DMS53 (cell line): ENCODE results near the gene SIRPG.
A peak's percentile ranks its signal among the peaks of the same experiment; 100 is the strongest.
"Not testable (repeated sequence)": the region's sequence is repeated elsewhere in the genome, so short reads cannot be mapped to it uniquely, and the experiment has no call there.

ENCODE experiments used
- DNase-seq: peaks from one replicate; lab custom pipeline; 2025; lab: John Stamatoyannopoulos, UW

The SIRPG gene

GRCh38 chr20:1671891-1672669 lies 14.5 kb upstream of the SIRPG start:
- no peak for DNase-seq

- DNase-seq: no peak
These were observed 11.7 kb upstream of the SIRPG start for GRCh38 chr20:1669304-1669703.

GRCh38 chr20:1667502-1668085 lies 10.0 kb upstream of the SIRPG start:
- DNase-seq: no peak

- DNase-seq: no peak
These were observed 9.2 kb upstream of the SIRPG start for GRCh38 chr20:1666802-1667201.

GRCh38 chr20:1665345-1665744 lies 7.8 kb upstream of the SIRPG start:
- no peak for DNase-seq

GRCh38 chr20:1664911-1665310 lies 7.3 kb upstream of the SIRPG start:
- DNase-seq: no peak

GRCh38 chr20:1663917-1664316 lies 6.3 kb upstream of the SIRPG start:
- DNase-seq: no peak

- no peak for DNase-seq
These were observed 4.1 kb upstream of the SIRPG start for GRCh38 chr20:1661542-1662299.

GRCh38 chr20:1660246-1660645 lies 2.7 kb upstream of the SIRPG start:
- no peak for DNase-seq

GRCh38 chr20:1656844-1657243 lies 735 bp downstream of the SIRPG start:
- DNase-seq: no peak

GRCh38 chr20:1654996-1655395 lies 2.6 kb downstream of the SIRPG start:
- DNase-seq: no peak

GRCh38 chr20:1652960-1653359 lies 4.6 kb downstream of the SIRPG start:
- no peak for DNase-seq

GRCh38 chr20:1652104-1652503 lies 5.5 kb downstream of the SIRPG start:
- no peak for DNase-seq

- peak; percentile 23 for DNase-seq
These were observed 6.1 kb downstream of the SIRPG start for GRCh38 chr20:1651268-1652058.

GRCh38 chr20:1648101-1648500 lies 9.5 kb downstream of the SIRPG start:
- DNase-seq: no peak

- DNase-seq: no peak
These were observed 10.6 kb downstream of the SIRPG start for GRCh38 chr20:1646975-1647431.

GRCh38 chr20:1644101-1644962 lies 13.2 kb downstream of the SIRPG start:
- DNase-seq: no peak

- DNase-seq: not testable (repeated sequence)
These were observed 18.9 kb downstream of the SIRPG start for GRCh38 chr20:1638643-1639042.

GRCh38 chr20:1637755-1638154 lies 19.8 kb downstream of the SIRPG start:
- DNase-seq: no peak

GRCh38 chr20:1637226-1637625 lies 20.4 kb downstream of the SIRPG start:
- DNase-seq: no peak

GRCh38 chr20:1636621-1637020 lies 21.0 kb downstream of the SIRPG start:
- no peak for DNase-seq
